Endothelial cell (in vitro differentiated cells): ENCODE measurements around the gene ITM2B. TPM values are rescaled to one million over a fixed set of nuclear protein-coding genes. Genes with fewer than 3 reads are reported as not detected.
A peak's percentile ranks its signal among the peaks of the same experiment; 100 is the strongest.

ENCODE experiments used
- DNase-seq: peaks from one replicate; pipeline ENCODE4 v3.0.0; 2021; ENCODE audit warnings: low spot score
- H3K27ac Mint-ChIP-seq: one replicate; pipeline ENCODE4 v1.8.0; 2021; ENCODE audit warnings: mixed read lengths, inconsistent platforms; ENCODE audit not compliant: unreplicated experiment
- H3K27me3 Mint-ChIP-seq: one replicate; pipeline ENCODE4 v1.8.0; 2021; ENCODE audit warnings: mild to moderate bottlenecking, moderate library complexity, mixed read lengths, inconsistent platforms; ENCODE audit not compliant: unreplicated experiment
- H3K36me3 Mint-ChIP-seq: one replicate; pipeline ENCODE4 v1.8.0; 2021; ENCODE audit warnings: mild to moderate bottlenecking, low read depth, mixed read lengths, inconsistent platforms; ENCODE audit not compliant: unreplicated experiment
- H3K4me1 Mint-ChIP-seq: one replicate; pipeline ENCODE4 v1.8.0; 2021; ENCODE audit warnings: mild to moderate bottlenecking, mixed read lengths, inconsistent platforms; ENCODE audit not compliant: unreplicated experiment
- H3K4me3 Mint-ChIP-seq: one replicate; pipeline ENCODE4 v1.8.0; 2021; ENCODE audit warnings: mild to moderate bottlenecking, mixed read lengths, inconsistent platforms; ENCODE audit not compliant: unreplicated experiment
- H3K9me3 Mint-ChIP-seq: one replicate; pipeline ENCODE4 v1.8.0; 2021; ENCODE audit warnings: mixed read lengths, inconsistent platforms; ENCODE audit not compliant: unreplicated experiment
- total RNA-seq: library from RNA; stranded (reverse); fragmentation: NEBNext Ultra II Directional; extraction: Animal tissue kit (Norgen Biotek cat#: 25700); gene quantifications from one replicate; pipeline ENCODE4 v1.2.1, GENCODE V29; 2021; ENCODE audit not compliant: unreplicated experiment
- TF ChIP-seq, protein P1 (sequence below): fragments of 200-600 bp; sonication (generic); IDR thresholded peaks from one replicate; pipeline ENCODE4 v1.5.0; 2021; ENCODE audit warnings: antibody characterized with exemption; ENCODE audit not compliant: unreplicated experiment

Gene ITM2B
- total RNA-seq, 1 donor from 2014 or later: 448 TPM

DNA sequence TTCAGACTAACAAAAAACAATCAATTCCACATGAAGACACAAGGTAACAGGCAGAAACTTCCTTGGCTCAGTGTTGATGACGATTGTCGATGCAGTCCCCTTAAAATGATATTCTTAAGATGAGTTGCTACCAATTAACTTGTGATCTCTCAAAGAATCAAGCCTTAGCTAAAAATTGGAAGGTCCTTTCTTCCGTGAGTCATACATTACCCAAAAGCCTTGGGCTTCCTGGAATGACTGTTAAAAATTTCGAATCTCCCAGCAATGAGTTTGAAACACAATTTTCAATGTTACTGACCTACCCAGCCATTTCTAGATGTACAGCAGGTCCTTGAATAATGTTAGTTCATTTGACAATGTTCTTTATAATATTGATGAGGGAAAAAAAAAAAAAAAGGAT, 42.5 kb downstream of the ITM2B start:
- DNase-seq: no peak
- no peaks in the 10 kb centered on the region for H3K9me3 Mint-ChIP-seq
- no peak overlapping the region for H3K27ac Mint-ChIP-seq
- no peak overlapping the region for H3K4me3 Mint-ChIP-seq
- no peaks in the 10 kb centered on the region for H3K27me3 Mint-ChIP-seq
- TF ChIP-seq, protein P1, sequence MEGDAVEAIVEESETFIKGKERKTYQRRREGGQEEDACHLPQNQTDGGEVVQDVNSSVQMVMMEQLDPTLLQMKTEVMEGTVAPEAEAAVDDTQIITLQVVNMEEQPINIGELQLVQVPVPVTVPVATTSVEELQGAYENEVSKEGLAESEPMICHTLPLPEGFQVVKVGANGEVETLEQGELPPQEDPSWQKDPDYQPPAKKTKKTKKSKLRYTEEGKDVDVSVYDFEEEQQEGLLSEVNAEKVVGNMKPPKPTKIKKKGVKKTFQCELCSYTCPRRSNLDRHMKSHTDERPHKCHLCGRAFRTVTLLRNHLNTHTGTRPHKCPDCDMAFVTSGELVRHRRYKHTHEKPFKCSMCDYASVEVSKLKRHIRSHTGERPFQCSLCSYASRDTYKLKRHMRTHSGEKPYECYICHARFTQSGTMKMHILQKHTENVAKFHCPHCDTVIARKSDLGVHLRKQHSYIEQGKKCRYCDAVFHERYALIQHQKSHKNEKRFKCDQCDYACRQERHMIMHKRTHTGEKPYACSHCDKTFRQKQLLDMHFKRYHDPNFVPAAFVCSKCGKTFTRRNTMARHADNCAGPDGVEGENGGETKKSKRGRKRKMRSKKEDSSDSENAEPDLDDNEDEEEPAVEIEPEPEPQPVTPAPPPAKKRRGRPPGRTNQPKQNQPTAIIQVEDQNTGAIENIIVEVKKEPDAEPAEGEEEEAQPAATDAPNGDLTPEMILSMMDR: no peak
- H3K4me1 Mint-ChIP-seq: peaks cover 32% of the 10 kb centered on the region
- H3K36me3 Mint-ChIP-seq: peaks cover 3% of the 10 kb centered on the region

DNA sequence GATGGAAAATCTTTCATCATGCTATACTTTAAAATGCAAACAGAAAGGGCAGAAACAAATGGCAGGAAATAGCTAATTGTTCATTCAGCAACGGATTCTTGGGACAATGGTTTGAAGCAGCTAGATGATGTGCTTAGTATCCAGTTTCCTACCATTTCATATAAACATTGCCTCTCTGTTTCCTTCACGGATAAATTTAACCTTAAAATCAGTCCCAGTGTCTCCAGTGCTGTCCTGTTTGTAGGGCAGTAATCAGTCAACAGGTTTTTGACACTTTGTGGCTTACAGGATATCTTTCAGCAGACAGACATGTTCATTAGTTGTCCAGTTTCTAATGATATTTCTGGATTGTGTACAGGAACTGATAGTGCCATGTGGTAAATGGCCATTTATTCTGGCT, 45.8 kb downstream of the ITM2B start:
- no peak for DNase-seq
- peaks cover 3% of the 10 kb centered on the region for H3K36me3 Mint-ChIP-seq
- no peaks in the 10 kb centered on the region for H3K27me3 Mint-ChIP-seq
- TF ChIP-seq, protein P1: no peak
- H3K4me3 Mint-ChIP-seq: no peak overlapping the region
- H3K9me3 Mint-ChIP-seq: no peaks in the 10 kb centered on the region
- peak overlapping the region; percentile 88 for H3K27ac Mint-ChIP-seq
- H3K4me1 Mint-ChIP-seq: peaks cover 32% of the 10 kb centered on the region

DNA sequence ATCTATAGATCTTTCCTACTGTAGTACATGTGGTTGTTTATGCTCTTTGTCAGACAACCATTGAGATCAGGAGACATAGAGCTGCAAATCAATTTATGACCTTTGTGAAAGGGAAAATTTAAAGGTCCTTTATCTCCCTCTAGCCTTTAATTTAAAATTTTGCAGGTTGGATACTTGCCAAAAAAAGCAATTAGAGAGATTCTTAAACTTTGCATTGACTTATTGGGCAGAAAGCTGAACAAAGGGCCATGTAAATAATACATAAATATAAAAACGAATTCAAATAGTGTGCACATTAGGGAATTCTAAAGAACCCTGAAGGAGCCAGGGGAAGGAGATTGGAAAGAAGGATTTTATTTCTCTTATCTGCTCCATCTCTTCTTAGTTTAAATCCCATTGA, 48.5 kb downstream of the ITM2B start:
- TF ChIP-seq, protein P1: no peak
- Mint-ChIP-seq H3K27ac (no peak overlapping the region), H3K4me1 (peaks cover 28% of the 10 kb centered on the region), H3K4me3 (no peak overlapping the region), H3K9me3 (no peaks in the 10 kb centered on the region), H3K27me3 (no peaks in the 10 kb centered on the region), H3K36me3 (no peaks in the 10 kb centered on the region)
- no peak for DNase-seq

- no peaks in the 10 kb centered on the region for H3K9me3 Mint-ChIP-seq
- H3K27me3 Mint-ChIP-seq: no peaks in the 10 kb centered on the region
- H3K4me3 Mint-ChIP-seq: no peak overlapping the region
- H3K4me1 Mint-ChIP-seq: peaks cover 6% of the 10 kb centered on the region
- no peak overlapping the region for H3K27ac Mint-ChIP-seq
- TF ChIP-seq, protein P1: no peak
- DNase-seq: no peak
- no peaks in the 10 kb centered on the region for H3K36me3 Mint-ChIP-seq
Measured at GRCh38 chr13:48291730-48292129, 58.7 kb downstream of the ITM2B start.

DNA sequence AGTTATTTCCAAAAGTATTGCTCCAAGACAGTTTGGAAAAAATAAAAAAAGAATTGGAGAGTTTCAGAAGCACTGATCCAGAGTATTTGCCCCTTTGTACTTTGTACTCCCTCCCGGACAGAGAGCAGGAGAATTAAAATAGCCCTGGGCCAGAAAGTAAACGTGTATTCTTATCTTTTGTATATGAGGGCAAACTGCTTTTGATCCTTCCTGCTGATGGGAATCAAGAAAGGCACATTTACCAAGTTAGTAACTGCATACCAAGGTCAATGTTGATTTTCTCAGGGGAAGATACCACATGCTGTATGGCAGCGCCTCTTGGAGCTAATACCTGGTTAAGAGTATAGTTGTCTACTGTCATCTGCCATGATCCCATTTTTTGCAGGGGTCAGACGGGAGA, 59.6 kb downstream of the ITM2B start:
- no peaks in the 10 kb centered on the region for H3K36me3 Mint-ChIP-seq
- TF ChIP-seq, protein P1: no peak
- no peak overlapping the region for H3K4me3 Mint-ChIP-seq
- no peaks in the 10 kb centered on the region for H3K9me3 Mint-ChIP-seq
- no peak for DNase-seq
- no peak overlapping the region for H3K27ac Mint-ChIP-seq
- H3K27me3 Mint-ChIP-seq: no peaks in the 10 kb centered on the region
- peaks cover 6% of the 10 kb centered on the region for H3K4me1 Mint-ChIP-seq
